DMS 273 (cell line): ENCODE data around the gene PBX1.

ENCODE experiments used
- DNase-seq: peaks from one replicate; lab custom pipeline; 2025; ENCODE audit not compliant: unreplicated experiment; lab: John Stamatoyannopoulos, UW

PBX1 gene

GRCh38 chr1:164846731-164847691 lies 288.0 kb downstream of the PBX1 start:
- DNase-seq = no peak

- no peak for DNase-seq
Observed at GRCh38 chr1:164853146-164853545, 294.2 kb downstream of the PBX1 start.

- no peak for DNase-seq
Observed at GRCh38 chr1:164855716-164856329, 296.8 kb downstream of the PBX1 start.

DNA sequence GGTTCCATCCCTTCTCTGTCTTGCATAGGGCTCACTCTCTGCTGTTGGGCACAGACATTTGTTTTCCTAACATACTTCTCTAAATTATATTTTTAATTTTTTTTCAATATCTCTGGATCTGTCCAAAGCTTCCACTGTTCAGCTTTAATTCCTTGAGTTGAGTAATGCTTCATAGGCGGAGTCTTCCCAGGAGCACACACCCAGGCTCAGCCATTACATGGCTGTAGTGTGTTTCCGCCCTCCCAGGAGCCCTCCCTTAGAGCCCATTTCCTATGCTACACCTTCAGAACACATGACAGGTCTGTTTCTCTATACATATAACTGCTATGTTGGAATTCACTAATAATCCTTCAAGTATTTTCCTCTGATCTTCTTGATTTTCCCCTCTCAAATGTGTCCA lies 297.4 kb downstream of the PBX1 start:
- DNase-seq = no peak

DNA sequence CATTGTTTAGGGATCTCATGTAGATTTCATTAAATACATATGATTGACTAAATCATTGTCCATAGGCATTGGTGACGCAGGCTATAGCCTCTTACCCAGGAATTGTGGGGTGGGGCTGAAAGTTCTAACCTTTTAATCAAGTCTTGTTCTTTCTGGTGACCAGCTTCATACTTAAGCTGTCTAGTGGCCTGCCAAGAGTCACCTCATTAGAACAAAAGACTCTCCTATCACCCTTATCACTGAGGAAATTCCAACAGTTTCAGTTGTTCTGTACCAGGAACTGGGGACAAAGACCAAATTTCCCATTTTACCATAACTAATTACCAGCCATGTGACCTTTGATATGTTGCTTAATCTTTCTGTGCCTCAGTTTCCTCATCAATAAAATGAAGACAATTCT lies 298.5 kb downstream of the PBX1 start:
- no peak for DNase-seq

- no peak for DNase-seq
Observed at GRCh38 chr1:164858096-164858632, 299.2 kb downstream of the PBX1 start.

DNA sequence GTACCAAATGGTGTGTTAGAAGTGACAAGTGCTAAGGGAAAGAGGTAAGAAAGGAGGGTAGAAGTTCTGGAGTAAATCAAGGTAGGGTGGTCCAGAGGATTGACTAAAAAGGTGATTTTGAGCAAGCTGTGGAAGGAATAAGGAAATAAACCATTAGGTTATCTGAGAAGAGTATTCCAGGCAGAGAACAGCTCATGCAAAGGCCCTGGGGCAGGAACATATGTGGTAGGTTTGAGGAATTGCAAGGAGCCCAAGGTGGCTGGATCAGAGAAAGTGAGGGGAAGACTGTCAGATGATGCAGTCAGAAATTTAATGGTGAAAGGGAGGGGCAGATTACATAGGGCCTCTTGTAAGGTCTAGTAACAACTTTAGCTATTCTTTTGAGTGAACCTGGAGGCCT lies 302.6 kb downstream of the PBX1 start:
- no peak for DNase-seq

GRCh38 chr1:164863056-164863455 lies 304.1 kb downstream of the PBX1 start:
- DNase-seq = no peak

DNA sequence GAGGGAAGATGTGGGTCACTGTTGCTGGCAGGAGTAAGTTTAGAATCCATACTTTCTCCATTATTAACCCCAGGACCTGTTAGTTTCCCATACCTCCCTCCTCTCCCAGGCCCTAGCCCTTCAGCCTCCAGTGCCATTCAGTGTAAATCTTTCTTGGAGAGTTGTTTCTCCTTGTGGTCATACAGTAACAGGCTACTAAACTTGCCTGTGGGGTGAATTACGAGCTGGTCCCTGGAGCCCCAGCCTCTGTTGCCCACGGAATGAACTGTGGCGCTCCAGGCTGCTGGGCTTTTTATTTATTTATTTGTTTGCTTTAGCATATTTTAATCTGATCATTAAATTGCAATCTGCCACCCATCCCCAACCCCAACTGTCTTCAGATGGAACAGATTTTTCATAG lies 305.2 kb downstream of the PBX1 start:
- DNase-seq = no peak

- DNase-seq = no peak
Observed at GRCh38 chr1:164865385-164865784, 306.4 kb downstream of the PBX1 start.

GRCh38 chr1:164867590-164867989 lies 308.6 kb downstream of the PBX1 start:
- no peak for DNase-seq

GRCh38 chr1:164868990-164869389 lies 310.0 kb downstream of the PBX1 start:
- no peak for DNase-seq

- no peak for DNase-seq
Observed at GRCh38 chr1:164875518-164875917, 316.5 kb downstream of the PBX1 start.

DNA sequence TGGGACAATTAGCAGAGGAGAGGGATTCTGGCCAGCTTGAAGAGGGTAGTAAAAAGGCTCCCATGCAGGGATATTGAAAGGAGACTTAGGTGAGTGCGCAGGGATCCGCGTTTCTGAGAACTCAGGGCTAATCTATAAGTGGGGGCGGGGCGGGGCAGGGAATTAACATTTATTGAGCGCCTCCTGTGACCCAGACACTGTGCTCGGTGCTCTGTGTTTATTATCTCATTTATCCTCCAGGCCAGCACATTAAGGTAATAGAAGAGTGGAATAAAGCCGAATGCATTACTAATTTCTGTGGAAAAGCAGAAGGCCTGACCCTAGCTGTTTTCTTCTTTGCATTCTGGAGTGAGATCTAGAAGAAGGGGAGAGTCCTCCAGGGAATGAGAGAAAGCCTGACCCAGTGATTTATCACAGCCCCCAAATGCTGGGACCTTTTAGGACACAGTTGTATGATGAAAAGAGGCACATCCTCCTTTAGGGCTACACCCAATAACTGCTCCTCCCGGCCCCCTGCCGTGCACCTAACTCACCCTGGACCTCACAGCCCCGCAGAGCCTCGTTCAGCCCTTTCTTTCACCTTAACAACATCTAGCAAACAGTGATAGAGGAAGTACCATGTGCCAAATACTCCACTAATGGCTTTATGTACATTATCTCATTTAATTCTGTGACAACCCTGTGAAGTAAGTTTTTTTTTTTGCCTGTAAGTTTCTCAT lies 317.6 kb downstream of the PBX1 start:
- no peak for DNase-seq

- no peak for DNase-seq
Observed at GRCh38 chr1:164880199-164880598, 321.2 kb downstream of the PBX1 start.

DNA sequence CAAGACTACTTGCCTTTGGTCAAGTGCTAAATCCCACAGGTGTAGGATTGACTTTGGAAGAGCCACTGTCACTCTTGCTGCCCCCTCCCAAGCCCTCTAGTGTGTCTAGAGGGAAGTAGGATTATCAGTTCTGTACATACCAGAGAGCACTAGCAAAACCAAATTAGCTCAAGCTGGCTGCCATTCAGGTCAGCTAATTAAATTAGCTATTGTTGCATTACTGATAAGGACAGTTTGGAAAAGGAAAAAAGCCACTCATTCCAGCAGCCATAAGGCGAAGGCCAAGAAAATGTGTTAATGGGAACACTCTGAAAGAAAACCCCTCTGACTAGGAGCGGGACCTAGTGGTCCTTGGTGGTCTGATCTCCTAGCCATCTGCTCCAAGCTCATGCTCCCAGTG lies 321.7 kb downstream of the PBX1 start:
- DNase-seq = no peak

GRCh38 chr1:164885311-164885710 lies 326.3 kb downstream of the PBX1 start:
- no peak for DNase-seq

- DNase-seq = no peak
Observed at GRCh38 chr1:164886101-164886500, 327.1 kb downstream of the PBX1 start.

DNA sequence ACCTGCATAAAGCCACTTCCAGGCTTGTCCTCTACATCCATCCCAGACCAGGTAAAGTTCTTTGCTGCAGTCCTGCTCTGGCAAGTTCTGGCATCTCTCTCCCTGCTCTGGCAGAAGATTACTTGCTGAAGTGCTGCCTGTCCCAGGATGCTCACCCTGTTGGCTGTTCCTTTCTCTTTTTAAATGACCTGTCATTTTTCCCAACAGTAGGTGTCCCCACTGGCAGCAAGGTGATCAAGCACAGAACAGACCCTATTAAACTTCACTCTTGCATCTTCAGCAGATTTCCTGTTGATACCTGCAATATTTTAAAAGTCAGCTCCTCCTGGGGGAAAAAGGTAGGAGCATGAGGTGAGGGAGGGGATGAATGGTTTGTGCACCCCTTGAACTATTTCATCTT lies 332.6 kb downstream of the PBX1 start:
- peak; percentile 7 for DNase-seq

DNA sequence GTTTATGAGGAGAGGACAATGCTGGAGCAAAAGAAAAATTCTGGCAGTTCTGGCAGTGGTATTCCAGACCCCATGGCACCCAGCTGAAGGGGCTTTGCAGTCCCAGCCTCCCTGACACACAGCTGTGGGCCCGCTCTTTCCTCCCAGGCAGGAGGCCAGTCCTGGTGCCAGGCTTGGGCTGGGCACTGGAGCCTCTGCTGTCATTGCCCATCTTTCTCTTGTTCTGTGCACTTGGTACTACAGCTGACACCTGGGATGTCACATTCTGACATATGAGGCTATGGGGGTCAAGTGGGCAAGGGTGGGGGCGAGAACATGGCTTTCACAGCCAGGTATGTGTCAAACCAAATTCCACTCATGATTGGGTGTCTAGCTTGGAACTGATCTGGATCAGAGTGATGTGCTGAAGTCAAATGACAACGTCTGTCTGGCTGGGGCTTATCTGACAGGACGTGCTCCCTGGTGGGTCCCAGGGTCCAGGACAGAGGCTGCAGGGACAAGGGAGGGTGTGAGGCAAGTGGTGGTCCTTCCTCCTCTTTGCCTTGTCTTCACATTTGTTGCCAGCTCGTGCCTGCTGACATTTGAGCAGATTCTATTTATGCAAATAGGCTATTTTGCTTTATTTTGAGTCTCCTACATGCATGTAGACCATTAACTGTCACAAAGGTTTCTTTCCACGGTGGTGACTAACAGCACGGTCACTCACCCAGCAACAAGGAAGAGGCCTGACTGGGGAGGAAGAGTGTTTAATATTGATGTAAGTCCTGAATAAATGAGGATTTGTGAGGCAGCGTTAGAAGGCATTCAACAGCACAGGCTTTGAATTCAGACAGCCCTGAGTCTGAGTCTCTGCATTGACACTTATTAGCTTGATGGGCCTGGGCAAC lies 336.3 kb downstream of the PBX1 start:
- DNase-seq = no peak

DNA sequence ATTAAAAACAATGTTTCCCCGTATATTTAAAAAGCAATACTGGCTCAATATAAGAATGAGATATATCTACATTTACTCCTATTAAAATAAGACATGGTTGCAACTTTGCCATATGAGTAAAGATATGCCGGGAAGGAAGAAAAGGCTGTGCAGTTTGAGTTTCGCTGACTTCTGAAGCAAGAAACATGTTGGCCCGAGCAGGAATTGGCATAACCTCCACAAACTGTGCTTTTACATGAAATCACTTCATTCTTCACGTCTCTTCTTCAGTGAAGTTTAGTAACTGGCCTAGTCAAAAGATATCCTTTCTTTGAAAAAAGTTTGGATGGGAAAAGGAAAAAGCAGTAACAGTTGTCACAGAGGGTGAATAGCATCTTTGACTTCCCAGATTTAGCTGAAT lies 342.0 kb downstream of the PBX1 start:
- DNase-seq = no peak
